Anterior cingulate cortex (tissue), 58 donors: Measurements from ENCODE around the gene FAM185A.
"Not testable (repeated sequence)": the region's sequence is repeated elsewhere in the genome, so short reads cannot be mapped to it uniquely, and the experiment has no call there.

ENCODE experiments used
- DNase-seq, 58 donors: peaks; one replicate each; lab custom pipeline; 2025; lab: John Stamatoyannopoulos, UW

Gene FAM185A

GRCh38 chr7:102748605-102749444, at the start of gene FAM185A:
Gene FAM185A, plus strand, starts transcription at chr7:102748999. Its CDS starts 209 bp downstream, at chr7:102749208.
- peak; percentile 78 to 100 (median 98) for DNase-seq

GRCh38 chr7:102713011-102713690, 35.6 kb upstream of the FAM185A start:
- not testable (repeated sequence) for DNase-seq

GRCh38 chr7:102713691-102714080, 35.1 kb upstream of the FAM185A start:
- not testable (repeated sequence) for DNase-seq

GRCh38 chr7:102714774-102715522, 33.9 kb upstream of the FAM185A start:
- DNase-seq: not testable (repeated sequence)

GRCh38 chr7:102715718-102716117, 33.1 kb upstream of the FAM185A start:
- not testable (repeated sequence) for DNase-seq

- not testable (repeated sequence) for DNase-seq
Measured at GRCh38 chr7:102718491-102718890, 30.3 kb upstream of the FAM185A start.

GRCh38 chr7:102726170-102726569, 22.6 kb upstream of the FAM185A start:
- DNase-seq: not testable (repeated sequence)

GRCh38 chr7:102729670-102730069, 19.1 kb upstream of the FAM185A start:
- DNase-seq: not testable (repeated sequence)

GRCh38 chr7:102730431-102730830, 18.4 kb upstream of the FAM185A start:
- DNase-seq: not testable (repeated sequence)

GRCh38 chr7:102742002-102742771, 6.6 kb upstream of the FAM185A start:
- peak in 4 of 58 donors; percentile 3 to 62 (median 10) for DNase-seq

- DNase-seq: peak in 2 of 58 donors; percentile 5 to 18
Measured at GRCh38 chr7:102743861-102744260, 4.9 kb upstream of the FAM185A start.

- not testable (repeated sequence) for DNase-seq
Measured at GRCh38 chr7:102745494-102746288, 3.1 kb upstream of the FAM185A start.

GRCh38 chr7:102749445-102749786, 617 bp downstream of the FAM185A start:
- DNase-seq: not testable (repeated sequence)

- not testable (repeated sequence) for DNase-seq
Measured at GRCh38 chr7:102758227-102758626, 9.4 kb downstream of the FAM185A start.

- not testable (repeated sequence) for DNase-seq
Measured at GRCh38 chr7:102759934-102760333, 11.1 kb downstream of the FAM185A start.

- not testable (repeated sequence) for DNase-seq
Measured at GRCh38 chr7:102761234-102761633, 12.4 kb downstream of the FAM185A start.

- not testable (repeated sequence) for DNase-seq
Measured at GRCh38 chr7:102763295-102763905, 14.6 kb downstream of the FAM185A start.

GRCh38 chr7:102769657-102770192, 20.9 kb downstream of the FAM185A start:
- DNase-seq: not testable (repeated sequence)
